Colonic mucosa (tissue), 4 donors: Measurements from ENCODE around the gene SRR. TPM values are rescaled to one million over a fixed set of nuclear protein-coding genes. Genes with fewer than 3 reads are reported as not detected.
"Not testable (repeated sequence)": the region's sequence is repeated elsewhere in the genome, so short reads cannot be mapped to it uniquely, and the experiment has no call there.

Experiments
- DNase-seq: peaks from one replicate; pipeline ENCODE4 v3.0.0-alpha.2; 2020
- H3K27ac ChIP-seq: fragments of 200-600 bp; one replicate; pipeline ENCODE4 v1.8.0; 2021
- H3K27me3 ChIP-seq: fragments of 200-600 bp; one replicate; pipeline ENCODE4 v1.8.0; 2021
- H3K36me3 ChIP-seq: fragments of 200-600 bp; one replicate; pipeline ENCODE4 v1.8.0; 2021
- H3K4me1 ChIP-seq: fragments of 200-600 bp; one replicate; pipeline ENCODE4 v1.8.0; 2021; ENCODE audit warnings: mild to moderate bottlenecking
- H3K4me3 ChIP-seq: fragments of 200-600 bp; one replicate; pipeline ENCODE4 v1.8.0; 2021
- H3K9ac ChIP-seq, 2 donors: one replicate each; pipeline ENCODE4 v1.7.0; 2013; ENCODE audit warnings: control low read depth in 2 of 2, low read depth in 2 of 2, low read length in 2 of 2
- H3K9me3 ChIP-seq: fragments of 200-600 bp; one replicate; pipeline ENCODE4 v1.8.0; 2021
- intact Hi-C: fragments of 100-400 bp; cut with DNase I; formaldehyde crosslinking; loops from one replicate; pipeline ENCODE4 v1.14.1; 2022
- total RNA-seq, 2 donors: library from RNA; stranded (reverse); fragmentation: NEBNext Ultra II Directional in 1 of 2; extraction: Animal tissue kit (Norgen Biotek cat#: 25700) in 1 of 2; gene quantifications; one replicate each; pipeline ENCODE4 v1.2.1, GENCODE V29; 2021
- TF ChIP-seq, protein P1 (sequence below): fragments of 200-600 bp; IDR thresholded peaks from one replicate; pipeline ENCODE4 v1.8.0; 2022; ENCODE audit warnings: antibody characterized with exemption, mild to moderate bottlenecking
- donor health status: healthy.
- donor health status: DM: no; HTN: no; CAD: no.
- donor health status: DM: no; HTN: no; CAD: no.

SRR gene
- total RNA-seq, 2 donors from 2014 or later: 9.0 to 11.0 TPM

DNA sequence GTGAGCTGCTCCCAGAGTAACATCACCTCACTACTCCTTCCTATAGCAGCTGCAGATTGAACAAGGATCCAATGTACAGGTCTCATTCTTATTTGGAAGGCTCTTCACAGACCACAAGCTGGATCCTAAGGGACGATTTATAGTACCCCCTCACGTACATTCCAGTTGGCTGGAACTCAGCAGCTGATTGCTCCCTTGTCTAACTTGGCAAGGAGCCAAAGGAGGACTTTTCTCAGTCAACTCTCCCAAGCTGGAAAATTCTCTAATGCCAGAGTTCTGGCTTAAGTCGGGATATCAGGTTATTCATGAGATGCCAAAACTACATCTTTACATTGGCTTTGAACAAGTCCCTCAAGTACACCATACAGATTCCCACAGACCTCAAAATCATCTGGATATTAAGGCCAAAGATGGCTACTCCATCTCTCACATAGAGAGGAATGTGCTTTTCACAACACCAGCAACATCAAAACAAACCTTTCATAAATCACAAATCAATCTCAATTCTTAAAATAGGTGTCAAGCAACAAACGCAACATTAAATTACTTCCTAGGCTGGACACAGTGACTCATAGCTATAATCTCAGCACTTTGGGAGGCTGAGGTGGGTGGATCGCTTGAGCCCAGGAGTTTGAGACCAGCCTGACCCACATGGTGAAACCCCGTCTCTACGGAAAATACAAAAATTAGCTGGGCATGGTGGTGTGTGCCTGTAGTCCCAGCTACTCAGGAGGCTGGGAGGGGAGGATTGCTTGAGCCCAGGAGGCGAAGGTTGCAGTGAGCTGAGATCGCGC, 39.5 kb upstream of the SRR start:
- Histone ChIP-seq H3K36me3 (no peaks in the 10 kb centered on the region), H3K4me3 (no peak overlapping the region), H3K27ac (peak overlapping the region; percentile 43), H3K4me1 (peaks cover 5% of the 10 kb centered on the region), H3K9ac (no peak overlapping the region), H3K27me3 (no peaks in the 10 kb centered on the region), H3K9me3 (no peaks in the 10 kb centered on the region)
- intact Hi-C loops: no loop called here
- DNase-seq: no peak
- TF ChIP-seq, protein P1, sequence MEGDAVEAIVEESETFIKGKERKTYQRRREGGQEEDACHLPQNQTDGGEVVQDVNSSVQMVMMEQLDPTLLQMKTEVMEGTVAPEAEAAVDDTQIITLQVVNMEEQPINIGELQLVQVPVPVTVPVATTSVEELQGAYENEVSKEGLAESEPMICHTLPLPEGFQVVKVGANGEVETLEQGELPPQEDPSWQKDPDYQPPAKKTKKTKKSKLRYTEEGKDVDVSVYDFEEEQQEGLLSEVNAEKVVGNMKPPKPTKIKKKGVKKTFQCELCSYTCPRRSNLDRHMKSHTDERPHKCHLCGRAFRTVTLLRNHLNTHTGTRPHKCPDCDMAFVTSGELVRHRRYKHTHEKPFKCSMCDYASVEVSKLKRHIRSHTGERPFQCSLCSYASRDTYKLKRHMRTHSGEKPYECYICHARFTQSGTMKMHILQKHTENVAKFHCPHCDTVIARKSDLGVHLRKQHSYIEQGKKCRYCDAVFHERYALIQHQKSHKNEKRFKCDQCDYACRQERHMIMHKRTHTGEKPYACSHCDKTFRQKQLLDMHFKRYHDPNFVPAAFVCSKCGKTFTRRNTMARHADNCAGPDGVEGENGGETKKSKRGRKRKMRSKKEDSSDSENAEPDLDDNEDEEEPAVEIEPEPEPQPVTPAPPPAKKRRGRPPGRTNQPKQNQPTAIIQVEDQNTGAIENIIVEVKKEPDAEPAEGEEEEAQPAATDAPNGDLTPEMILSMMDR: no peak

DNA sequence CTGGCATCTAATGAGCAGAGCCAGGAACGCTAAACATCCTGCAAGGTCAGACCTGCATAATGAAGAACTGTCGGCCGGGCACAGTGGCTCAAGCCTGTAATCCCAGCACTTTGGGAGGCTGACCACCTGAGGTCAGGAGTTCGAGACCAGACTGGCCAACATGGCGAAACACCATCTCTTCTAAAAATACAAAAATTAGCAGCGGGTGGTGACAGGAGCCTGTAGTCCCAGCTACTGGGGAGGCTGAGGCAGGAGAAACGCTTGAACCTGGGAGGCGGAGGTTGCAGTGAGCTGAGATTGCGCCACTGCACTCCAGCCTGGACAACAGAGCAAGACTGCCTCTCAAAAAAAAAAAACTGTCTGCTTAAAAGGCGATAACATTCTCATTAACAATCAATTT, 38.6 kb upstream of the SRR start:
- intact Hi-C loops, H3K27me3 ChIP-seq, H3K36me3 ChIP-seq, H3K4me3 ChIP-seq, H3K9me3 ChIP-seq, DNase-seq, H3K4me1 ChIP-seq, H3K9ac ChIP-seq: not testable (repeated sequence)
- H3K27ac ChIP-seq: peak overlapping the region; percentile 43

DNA sequence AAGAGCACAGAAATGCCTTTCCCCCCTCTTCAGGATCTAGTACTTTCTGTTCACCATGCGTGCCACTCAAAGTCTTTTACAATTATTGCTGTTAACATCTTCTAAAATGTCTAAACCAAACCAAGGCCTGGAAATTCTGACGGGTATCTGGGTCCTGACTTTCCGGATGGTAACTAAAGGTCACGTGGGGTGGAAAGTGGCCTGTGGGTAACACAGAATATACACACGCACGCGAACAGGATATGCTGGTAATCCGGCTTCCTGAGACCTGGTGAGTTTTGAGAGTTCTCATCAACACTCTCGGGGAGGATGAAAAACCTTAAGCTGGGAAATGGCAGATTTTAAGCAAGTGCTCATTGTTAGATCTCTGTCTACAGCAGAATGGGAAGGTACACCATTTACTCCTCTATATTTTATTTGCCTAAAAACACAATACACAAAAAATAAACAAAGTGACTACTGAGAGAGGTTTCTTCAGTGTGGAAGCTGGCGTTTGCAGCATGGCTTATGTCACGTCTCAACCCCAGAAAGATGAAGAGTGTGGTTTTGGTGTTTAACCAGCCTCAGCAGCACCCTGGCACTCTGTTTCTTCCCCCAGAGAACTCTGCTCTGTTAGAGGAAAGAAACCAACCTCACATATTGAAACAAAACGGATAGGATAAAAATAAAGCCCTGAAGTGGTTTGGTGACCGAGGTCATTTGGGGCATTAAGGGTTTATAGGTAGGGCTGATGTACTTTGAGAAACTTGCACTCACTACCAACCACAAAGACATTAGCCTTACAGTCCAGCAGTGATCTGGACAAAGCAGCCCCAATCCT, 37.5 kb upstream of the SRR start:
- no peak overlapping the region for H3K4me3 ChIP-seq
- intact Hi-C loops: no loop called here
- no peaks in the 10 kb centered on the region for H3K9me3 ChIP-seq
- H3K4me1 ChIP-seq: peaks cover 5% of the 10 kb centered on the region
- no peaks in the 10 kb centered on the region for H3K27me3 ChIP-seq
- H3K9ac ChIP-seq: peak overlapping the region in 1 of 2 donors; percentile 37
- TF ChIP-seq, protein P1: no peak
- peak; percentile 39 for DNase-seq
- no peaks in the 10 kb centered on the region for H3K36me3 ChIP-seq
- H3K27ac ChIP-seq: peak overlapping the region; percentile 43

DNA sequence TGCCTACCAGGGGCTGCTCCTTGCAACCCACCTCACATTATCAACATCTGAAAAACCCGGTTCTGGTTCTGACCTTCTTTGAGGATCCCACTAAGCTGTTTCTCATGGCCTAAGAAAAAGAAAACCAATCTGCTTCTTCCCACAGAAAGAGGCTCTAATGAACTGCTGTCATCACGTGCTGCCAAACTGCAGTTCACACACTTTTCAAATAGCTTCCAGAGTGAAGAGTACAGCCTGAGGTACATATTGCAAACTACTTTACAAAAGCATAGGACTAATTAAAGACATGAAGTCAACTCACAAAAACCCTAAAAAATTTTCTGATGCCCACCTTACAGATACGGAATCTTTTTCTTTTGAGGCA, 36.9 kb upstream of the SRR start:
- peaks cover 5% of the 10 kb centered on the region for H3K4me1 ChIP-seq
- H3K36me3 ChIP-seq: no peaks in the 10 kb centered on the region
- no peaks in the 10 kb centered on the region for H3K9me3 ChIP-seq
- H3K4me3 ChIP-seq: no peak overlapping the region
- H3K27ac ChIP-seq: peak overlapping the region; percentile 43
- TF ChIP-seq, protein P1: no peak
- no peaks in the 10 kb centered on the region for H3K27me3 ChIP-seq
- DNase-seq: no peak
- peak overlapping the region in 1 of 2 donors; percentile 37 for H3K9ac ChIP-seq
- intact Hi-C loops: no loop called here

DNA sequence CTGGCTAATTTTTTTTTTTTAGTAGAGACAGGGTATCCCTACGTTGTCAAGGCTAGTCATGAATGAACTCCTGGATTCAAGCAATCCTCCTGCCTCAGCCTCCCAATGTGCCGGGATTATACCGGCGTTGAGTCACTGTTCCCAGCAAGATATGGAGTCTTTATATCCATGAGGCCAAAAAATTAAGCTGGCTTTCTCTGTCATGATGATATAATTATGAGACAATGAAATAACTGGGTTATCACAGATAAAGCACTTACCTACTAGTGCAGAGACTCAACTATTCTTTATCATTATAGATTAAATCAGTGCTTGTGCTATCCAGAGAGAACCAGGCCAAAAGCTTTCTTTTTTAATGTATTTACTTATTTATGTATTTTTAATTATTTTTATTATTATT, 36.4 kb upstream of the SRR start:
- H3K27me3 ChIP-seq: no peaks in the 10 kb centered on the region
- no peak overlapping the region for H3K27ac ChIP-seq
- TF ChIP-seq, protein P1: no peak
- H3K36me3 ChIP-seq: no peaks in the 10 kb centered on the region
- no peak overlapping the region for H3K9ac ChIP-seq
- no peaks in the 10 kb centered on the region for H3K9me3 ChIP-seq
- no peak for DNase-seq
- peaks cover 3% of the 10 kb centered on the region for H3K4me1 ChIP-seq
- intact Hi-C loops: no loop called here
- no peak overlapping the region for H3K4me3 ChIP-seq
